Right lung (tissue), 10 donors: ENCODE results near the gene ODAM. TPM values are rescaled to one million over a fixed set of nuclear protein-coding genes. Genes with fewer than 3 reads are reported as not detected.
"Not testable (repeated sequence)": the region's sequence is repeated elsewhere in the genome, so short reads cannot be mapped to it uniquely, and the experiment has no call there.

ENCODE experiments used
- DNase-seq, 2 donors: peaks; one replicate each; pipeline ENCODE4 v3.0.0-alpha.2; 2013
- long read RNA-seq, 8 donors: transcript quantifications; one replicate each; lab custom pipeline, GENCODE V29; 2026
- polyA plus RNA-seq, 5 donors: library from polyadenylated mRNA; unstranded; fragments of 120-200 nt; gene quantifications; one replicate each; pipeline versions ENCODE4 v1.2.1 to v1.2.3, GENCODE V29; 2013; ENCODE audit warnings: inconsistent platforms in 1 of 5, low replicate concordance in 1 of 5; ENCODE audit not compliant: insufficient read length in 5 of 5, insufficient read depth in 1 of 5

ODAM gene
- 10 to 100 TPM in 4 of 5 donors, 1 to 10 TPM in 1; 9.5 to 21.9 (median 16.0) TPM for polyA plus RNA-seq
- long read RNA-seq, donor 1, partial matches to known transcripts = 5 of 5 reads
- long read RNA-seq, donor 1, other reads (novel, unspliced or antisense) = 0 of 5 reads
- long read RNA-seq, donor 2 = 0 reads
- long read RNA-seq, donor 3 = 0 reads
- long read RNA-seq, donor 4 = 0 reads
- long read RNA-seq, donor 5, partial matches to known transcripts = 0 of 1 reads
- long read RNA-seq, donor 5, other reads (novel, unspliced or antisense) = 0 of 1 reads
- long read RNA-seq, donor 6 = 0 reads
- long read RNA-seq, donor 7, partial matches to known transcripts = 0 of 1 reads
- long read RNA-seq, donor 7, other reads (novel, unspliced or antisense) = 0 of 1 reads
- long read RNA-seq, donor 8 = 0 reads

GRCh38 chr4:70195425-70195824, at the start of gene ODAM:
TSS of gene ODAM (plus strand) at chr4:70195725. CDS start at chr4:70196544, 819 bp downstream.
- DNase-seq = no peak

DNA sequence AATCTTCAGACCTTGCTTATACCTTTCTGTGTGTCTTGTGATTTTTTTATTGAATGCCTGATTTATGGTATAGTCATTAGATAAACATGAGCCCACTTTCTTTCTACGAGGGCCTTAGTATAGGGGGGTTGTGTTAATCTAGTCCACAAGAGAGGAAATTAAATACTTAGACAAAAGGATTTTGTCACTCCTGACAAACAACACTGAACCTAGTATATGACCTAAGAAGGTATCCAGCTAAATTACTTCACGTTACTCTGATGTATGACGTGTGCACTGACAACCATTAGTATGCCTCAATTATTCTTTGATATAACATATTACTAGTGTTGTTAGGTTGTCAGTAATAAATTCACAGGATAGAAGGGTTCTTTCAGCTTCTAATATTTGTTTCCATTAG, 44.3 kb upstream of the ODAM start:
- no peak for DNase-seq

GRCh38 chr4:70152088-70152487, 43.4 kb upstream of the ODAM start:
- DNase-seq = no peak

GRCh38 chr4:70153937-70154336, 41.6 kb upstream of the ODAM start, which contains the start of gene PRR27:
TSS of gene PRR27 (plus strand) at chr4:70154237. CDS start at chr4:70154376, 139 bp downstream.
- no peak for DNase-seq

DNA sequence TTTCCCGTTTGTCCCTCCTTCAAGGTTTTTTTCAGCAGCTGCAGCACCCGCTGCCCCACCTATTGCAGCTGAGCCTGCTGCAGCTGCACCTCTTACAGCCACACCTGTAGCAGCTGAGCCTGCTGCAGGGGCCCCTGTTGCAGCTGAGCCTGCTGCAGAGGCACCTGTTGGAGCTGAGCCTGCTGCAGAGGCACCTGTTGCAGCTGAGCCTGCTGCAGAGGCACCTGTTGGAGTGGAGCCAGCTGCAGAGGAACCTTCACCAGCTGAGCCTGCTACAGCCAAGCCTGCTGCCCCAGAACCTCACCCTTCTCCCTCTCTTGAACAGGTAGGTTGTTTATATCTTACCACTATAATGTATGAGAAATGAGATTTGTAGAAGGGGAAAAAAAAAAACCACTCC, 36.9 kb upstream of the ODAM start:
- DNase-seq = peak in 1 of 2 donors; percentile 4

DNA sequence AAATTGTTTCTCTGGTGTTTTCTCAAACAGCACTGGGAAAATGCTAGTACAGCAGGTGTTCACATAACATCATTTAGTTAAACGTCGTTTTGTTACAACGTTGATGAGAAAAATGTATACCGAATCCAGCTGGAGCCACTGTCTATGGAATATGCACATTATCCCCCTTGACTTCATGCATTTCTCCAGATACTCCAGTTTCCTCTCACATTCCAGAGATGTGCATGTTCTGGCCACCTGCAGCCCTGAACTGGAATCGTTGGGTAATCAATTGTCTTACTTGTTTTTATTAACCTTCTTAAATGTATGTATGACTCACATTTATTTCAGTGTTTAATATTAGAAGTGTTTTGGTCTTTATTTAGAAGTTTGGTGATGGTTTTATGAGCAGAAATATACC, 18.4 kb upstream of the ODAM start:
- DNase-seq = no peak

DNA sequence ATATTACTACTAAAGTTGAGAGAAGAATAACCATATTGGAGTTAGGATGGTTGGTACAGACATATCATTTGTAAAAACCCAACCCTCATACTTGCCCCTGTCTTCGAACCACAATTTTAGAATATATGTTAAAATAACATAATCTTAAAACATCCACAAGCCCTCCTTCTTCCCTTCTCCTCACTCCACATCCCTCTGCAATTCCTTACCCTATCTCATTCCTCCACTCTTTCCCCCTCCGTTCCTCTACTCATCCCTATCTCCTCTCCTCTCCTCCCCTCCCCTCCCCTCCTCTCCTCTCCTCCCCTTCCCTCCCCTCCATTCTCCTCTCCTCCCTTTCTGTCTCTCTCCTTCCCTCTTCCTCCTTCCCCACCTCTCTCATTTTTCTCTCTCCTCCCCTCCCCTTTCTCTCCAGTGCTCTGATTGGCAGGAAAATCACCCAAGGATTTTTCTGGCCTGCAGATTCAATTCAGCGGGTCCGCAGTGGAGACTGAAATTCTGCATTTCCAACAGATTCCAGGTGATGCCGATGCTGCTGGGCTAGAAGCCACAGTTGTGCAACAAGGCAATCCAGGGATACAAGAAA, 17.4 kb upstream of the ODAM start:
- no peak for DNase-seq

- DNase-seq = no peak
Measured at GRCh38 chr4:70179811-70180210, 15.7 kb upstream of the ODAM start.

GRCh38 chr4:70181864-70182263, 13.7 kb upstream of the ODAM start:
- DNase-seq = no peak

DNA sequence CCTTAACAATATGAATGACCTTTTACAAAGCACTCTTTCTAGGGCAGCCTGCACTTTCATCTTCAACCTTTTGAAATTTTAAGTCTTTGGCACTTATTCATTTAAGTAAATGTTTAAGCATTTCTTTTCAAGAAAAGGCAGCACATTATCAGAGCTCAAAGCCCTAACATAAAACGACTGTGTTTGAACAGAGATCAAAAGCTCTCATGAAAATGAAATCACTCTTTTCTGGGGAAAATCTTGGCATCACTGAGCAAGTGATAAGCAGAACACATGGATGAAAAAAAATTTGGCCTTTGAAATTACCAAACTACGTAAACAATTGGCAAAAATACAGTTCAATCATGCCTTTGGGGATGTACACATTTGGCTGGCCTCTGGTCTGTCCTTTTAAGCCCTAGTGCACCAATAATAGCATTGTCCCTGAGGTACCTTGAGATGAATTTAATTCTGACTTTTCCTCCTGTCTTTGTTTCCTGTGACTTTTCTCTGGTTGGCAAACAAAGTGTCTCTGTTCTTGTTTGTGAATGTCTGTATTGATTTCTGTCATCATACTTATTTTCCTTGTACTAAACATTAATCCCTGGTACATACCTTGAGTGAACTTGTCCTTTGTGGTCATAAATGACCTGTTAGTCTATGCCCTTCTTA, 12.9 kb upstream of the ODAM start:
- DNase-seq = peak; percentile 49 to 59

DNA sequence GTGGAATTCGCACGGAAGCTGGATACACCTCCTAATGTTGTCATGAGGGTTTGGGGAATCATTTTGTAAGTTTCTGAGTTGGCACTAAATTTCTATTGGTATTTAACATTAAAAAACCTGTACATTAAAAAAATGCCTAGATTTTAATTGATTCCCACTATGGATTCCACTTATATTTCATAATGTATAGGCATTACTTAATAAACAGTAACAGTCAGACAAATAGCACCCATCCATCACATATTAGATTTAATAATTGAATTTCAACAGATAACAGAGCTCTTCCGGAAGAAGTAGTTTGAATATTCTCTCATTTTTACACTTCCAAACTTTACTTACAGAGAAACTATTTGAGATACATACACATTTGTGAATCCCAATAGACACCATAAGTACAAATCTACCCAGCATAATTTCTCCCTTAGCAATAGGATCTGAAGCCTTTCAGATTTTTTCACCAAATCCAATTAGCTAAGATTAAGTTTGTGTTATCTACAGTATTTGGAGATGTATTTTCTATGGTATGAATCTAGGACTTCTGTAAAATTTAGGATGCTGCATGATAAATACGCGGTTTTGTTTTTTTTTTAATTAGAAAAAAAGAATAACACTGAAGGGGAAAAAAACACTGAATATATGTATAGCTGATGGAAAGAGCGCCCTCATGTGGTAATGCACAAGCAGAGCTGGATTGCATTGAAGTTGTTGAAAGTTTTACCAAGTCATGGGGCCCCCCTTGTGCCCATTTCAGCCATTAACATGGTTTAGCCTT, 12.2 kb upstream of the ODAM start:
- no peak for DNase-seq

DNA sequence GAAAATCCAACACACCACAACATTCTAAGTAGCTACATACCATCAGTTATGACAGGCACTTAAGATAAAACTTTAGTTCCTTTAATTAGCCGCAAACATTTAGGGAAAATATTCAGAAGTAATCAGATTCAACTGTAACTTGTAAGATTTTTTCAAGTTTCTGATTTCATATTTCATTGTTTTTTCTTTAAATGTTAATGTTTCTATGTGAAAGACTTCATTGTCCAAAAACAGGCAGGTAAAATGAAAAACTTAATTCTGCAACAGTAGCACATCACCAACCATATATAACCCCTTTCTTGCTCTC, 11.6 kb upstream of the ODAM start:
- DNase-seq = no peak

DNA sequence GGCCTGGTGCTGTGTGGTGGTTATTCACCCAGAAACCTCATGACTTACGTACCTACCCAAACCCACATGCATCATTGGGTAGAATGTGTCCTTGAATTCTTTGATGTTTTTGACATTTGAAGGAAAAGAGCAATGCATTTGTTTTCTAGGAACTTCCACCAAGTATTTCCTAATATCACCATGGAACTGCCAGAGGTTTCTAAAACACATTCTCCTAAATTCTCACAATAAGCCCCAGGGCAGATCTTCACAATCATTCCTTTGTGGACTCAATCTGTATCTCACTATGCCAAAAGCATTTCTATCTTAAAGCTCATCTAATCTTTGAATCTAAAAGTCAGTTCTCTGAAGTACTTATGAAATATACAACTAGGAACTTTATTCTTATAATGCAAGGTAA, 8.3 kb upstream of the ODAM start:
- no peak for DNase-seq

DNA sequence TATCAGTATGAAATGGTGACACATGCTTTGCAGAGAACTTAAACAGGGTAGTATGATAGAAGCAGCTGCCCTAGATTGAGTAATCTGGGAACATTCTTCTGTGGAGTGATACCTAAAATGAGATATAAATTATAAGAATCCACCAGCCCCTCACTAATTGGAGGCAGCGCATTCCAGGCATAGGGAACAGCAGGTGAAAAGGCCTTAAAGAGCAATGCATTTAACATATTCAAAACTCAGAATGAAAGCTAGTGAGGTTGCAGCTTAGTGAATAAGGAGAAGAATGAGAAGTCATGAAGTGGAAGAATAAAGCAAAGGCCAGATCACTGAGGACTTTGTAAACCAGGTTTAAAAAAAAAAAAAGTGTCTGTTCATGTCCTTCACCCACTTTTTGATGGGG, 4.9 kb upstream of the ODAM start:
- DNase-seq = no peak

GRCh38 chr4:70191647-70192046, 3.9 kb upstream of the ODAM start:
- DNase-seq = peak; percentile 66 to 67

DNA sequence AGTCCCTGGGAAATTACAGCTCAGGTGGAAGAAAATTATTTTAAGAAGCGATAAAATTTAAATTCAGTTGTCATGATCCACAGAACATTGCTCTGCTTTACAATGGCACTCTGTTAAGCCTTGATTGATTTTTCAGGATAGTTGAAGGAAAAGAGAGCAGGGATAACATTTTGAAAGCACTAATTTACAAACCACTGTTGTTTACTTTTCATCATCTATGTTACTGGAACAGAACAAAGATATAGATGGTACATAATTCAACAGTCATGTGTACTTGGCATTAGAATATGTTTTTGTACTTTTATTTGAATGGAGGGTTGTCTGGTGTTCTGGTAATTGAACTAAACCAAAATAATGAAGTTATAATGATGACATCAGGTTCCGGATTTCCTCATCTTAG, 2.6 kb upstream of the ODAM start:
- no peak for DNase-seq

DNA sequence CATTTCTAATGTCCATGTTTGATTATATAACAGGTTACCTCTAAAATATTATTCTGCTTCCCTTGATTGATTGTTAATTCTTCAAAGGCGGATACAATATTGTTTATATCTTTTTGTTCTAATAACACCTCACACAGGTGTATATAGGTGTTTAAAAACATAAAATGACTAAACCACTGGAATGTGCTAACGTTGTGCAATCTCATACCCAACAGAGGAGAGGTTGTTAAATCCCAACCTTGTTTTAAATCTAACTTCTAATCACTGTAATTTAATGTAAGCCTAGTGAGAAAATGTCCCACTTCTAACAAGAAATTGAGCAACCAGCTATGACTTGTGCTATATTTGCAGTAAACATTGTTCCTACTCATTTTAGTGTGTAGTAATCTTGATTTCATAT, 1.3 kb downstream of the ODAM start:
- no peak for DNase-seq

GRCh38 chr4:70197842-70198241, 2.3 kb downstream of the ODAM start:
- no peak for DNase-seq

GRCh38 chr4:70203601-70204000, 8.1 kb downstream of the ODAM start:
- no peak for DNase-seq

DNA sequence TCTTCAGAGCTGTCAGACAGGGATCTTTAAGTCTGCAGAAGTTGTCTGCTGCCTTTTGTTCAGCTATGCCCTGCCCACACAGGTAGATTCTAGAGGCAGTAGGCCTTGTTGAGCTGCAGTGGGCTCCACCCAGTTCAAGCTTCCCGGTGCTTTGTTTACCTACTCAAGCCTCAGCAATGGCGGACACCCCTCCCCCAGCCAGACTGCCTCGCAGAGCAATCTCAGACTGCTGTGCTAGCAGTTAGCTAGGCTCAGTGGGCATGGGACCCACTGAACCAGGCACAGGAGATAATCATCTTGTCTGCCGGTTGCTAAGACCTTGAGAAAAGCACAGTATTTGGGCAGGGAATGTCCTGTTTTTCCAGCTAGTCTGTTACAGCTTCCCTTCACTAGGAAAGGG, 17.2 kb downstream of the ODAM start:
- DNase-seq = not testable (repeated sequence)

- not testable (repeated sequence) for DNase-seq
Measured at GRCh38 chr4:70216109-70216508, 20.6 kb downstream of the ODAM start.

- DNase-seq = not testable (repeated sequence)
Measured at GRCh38 chr4:70216550-70216949, 21.0 kb downstream of the ODAM start.
